ENCODE data around the gene LARGE1. TPM values are rescaled to one million over a fixed set of nuclear protein-coding genes. Genes with fewer than 3 reads are reported as not detected.

LARGE1 gene
- total and polyA plus RNA-seq, 10 donors = 1.9 to 35.8 (median 22.8) TPM

GRCh38 chr22:33421859-33422258 is 498.4 kb downstream of the LARGE1 start:
- Histone ChIP-seq H3K4me1 (no peaks in the 10 kb centered on the region), H3K36me3 (peaks cover 0 to 4% (median 0%) of the 10 kb centered on the region in 6 donors), H3K9me3 (peaks cover 0 to 32% (median 3%) of the 10 kb centered on the region in 8 donors), H3K27me3 (replicated peaks in 1 of 7) (no peaks in the 10 kb centered on the region), H3K4me3 (no peak overlapping the region), H3K27ac (no peak overlapping the region)
- WGBS, 5 donors = 75 to 93% (median 89%) methylated on average over 3 of the region's 3 CpGs
- intact Hi-C loops (cut with DNase I; ENCODE audit: low total_unique reads) = no loop called here
- no peak for DNase-seq
- TF ChIP-seq CTCF (IDR thresholded peaks at IDR 0.05 in 8 of 11, conservative IDR thresholded peaks at IDR 0.05 in 3 of 11) (no peak), POLR2A (IDR thresholded peaks at IDR 0.05) (no peak), POLR2AphosphoS5 (IDR thresholded peaks at IDR 0.05) (no peak)

GRCh38 chr22:33418484-33418883 is 501.8 kb downstream of the LARGE1 start:
- intact Hi-C loops (cut with DNase I; ENCODE audit: low total_unique reads) = no loop called here
- H3K9me3 ChIP-seq = peaks cover 0 to 41% (median 3%) of the 10 kb centered on the region in 8 donors
- no peak overlapping the region for H3K27ac ChIP-seq
- peaks cover 0 to 4% (median 0%) of the 10 kb centered on the region in 6 donors for H3K36me3 ChIP-seq
- H3K27me3 ChIP-seq (replicated peaks in 1 of 7) = no peaks in the 10 kb centered on the region
- no peak overlapping the region for H3K4me3 ChIP-seq
- TF ChIP-seq CTCF (IDR thresholded peaks at IDR 0.05 in 8 of 11, conservative IDR thresholded peaks at IDR 0.05 in 3 of 11) (no peak), POLR2A (IDR thresholded peaks at IDR 0.05) (no peak), POLR2AphosphoS5 (IDR thresholded peaks at IDR 0.05) (no peak)
- DNase-seq = no peak
- no peaks in the 10 kb centered on the region for H3K4me1 ChIP-seq
- WGBS, 5 donors = 89 to 95% (median 92%) methylated on average over 5 of the region's 5 CpGs

GRCh38 chr22:33415401-33415800 is 504.9 kb downstream of the LARGE1 start:
- DNase-seq = no peak
- Histone ChIP-seq H3K27ac (no peak overlapping the region), H3K4me1 (no peaks in the 10 kb centered on the region), H3K4me3 (no peak overlapping the region), H3K27me3 (replicated peaks in 1 of 7) (no peaks in the 10 kb centered on the region), H3K9me3 (peaks cover 0 to 33% (median 3%) of the 10 kb centered on the region in 8 donors), H3K36me3 (no peaks in the 10 kb centered on the region)
- 70 to 85% (median 80%) methylated on average over 1 to 3 of the region's 3 CpGs for WGBS, 5 donors
- no peak for TF ChIP-seq CTCF (IDR thresholded peaks at IDR 0.05 in 8 of 11, conservative IDR thresholded peaks at IDR 0.05 in 3 of 11)
- intact Hi-C loops (cut with DNase I; ENCODE audit: low total_unique reads) = no loop called here

- no peaks in the 10 kb centered on the region for H3K27me3 ChIP-seq (replicated peaks in 1 of 7)
- H3K4me3 ChIP-seq = no peak overlapping the region
- intact Hi-C loops (cut with DNase I; ENCODE audit: low total_unique reads) = no loop called here
- 85 to 100% (median 95%) methylated on average over 2 of the region's 2 CpGs for WGBS, 5 donors
- no peaks in the 10 kb centered on the region for H3K4me1 ChIP-seq
- TF ChIP-seq POLR2A (IDR thresholded peaks at IDR 0.05) (no peak), CTCF (IDR thresholded peaks at IDR 0.05 in 8 of 11, conservative IDR thresholded peaks at IDR 0.05 in 3 of 11) (no peak), POLR2AphosphoS5 (IDR thresholded peaks at IDR 0.05) (no peak)
- H3K27ac ChIP-seq = no peak overlapping the region
- no peak for DNase-seq
- peaks cover 0 to 4% (median 0%) of the 10 kb centered on the region in 8 donors for H3K9me3 ChIP-seq
- no peaks in the 10 kb centered on the region for H3K36me3 ChIP-seq
Measured at GRCh38 chr22:33409079-33409478, 511.2 kb downstream of the LARGE1 start.
